ENCODE data around the gene PRPS1L1. TPM values are rescaled to one million over a fixed set of nuclear protein-coding genes. Genes with fewer than 3 reads are reported as not detected.

Gene PRPS1L1
- total and polyA plus RNA-seq, 2 experiments from 2014 or later = not detected

GRCh38 chr7:18013936-18014335 lies 13.7 kb downstream of the PRPS1L1 start:
- Histone ChIP-seq H3K4me2 (no peak overlapping the region), H4K20me1 (replicated peaks; ENCODE audit: insufficient read depth) (no peaks in the 10 kb centered on the region), H3K27ac (ENCODE audit: low read depth) (no peak overlapping the region), H3K79me2 (replicated peaks; ENCODE audit: insufficient read depth) (no peaks in the 10 kb centered on the region), H2AFZ (no peak overlapping the region), H3F3A (replicated peaks; ENCODE audit: low read depth) (no peaks in the 10 kb centered on the region), H3K36me3 (ENCODE audit: insufficient read depth) (no peaks in the 10 kb centered on the region), H3K9me2 (ENCODE audit: insufficient read depth) (peaks cover 5% of the 10 kb centered on the region; the same call in 1 of the 2 replicates), H3K4me1 (ENCODE audit: insufficient read depth) (no peaks in the 10 kb centered on the region), H3K4me3 (no peak overlapping the region), H3K27me3 (ENCODE audit: insufficient read depth) (no peaks in the 10 kb centered on the region)
- no peaks in the 10 kb centered on the region for H3K9me3 Mint-ChIP-seq
- ATAC-seq (no peak), DNase-seq (ENCODE audit: low spot score) (no peak)
- TF ChIP-seq ETS1 (IDR thresholded peaks at IDR 0.05) (no peak), NANOG (IDR thresholded peaks at IDR 0.05; ENCODE audit: borderline replicate concordance) (no peak), ZNF331 (CRISPR knock-in tag; IDR thresholded peaks at IDR 0.05; ENCODE audit: low read depth) (no peak), POLR2AphosphoS5 (IDR thresholded peaks at IDR 0.05; ENCODE audit: low read depth) (no peak), CTCF (conservative IDR thresholded peaks at IDR 0.05; ENCODE audit: low read depth in 2 of 2) (no peak), ZNF462 (CRISPR knock-in tag; IDR thresholded peaks at IDR 0.05) (no peak), ZNF114 (CRISPR knock-in tag; IDR thresholded peaks at IDR 0.05) (no peak), STAT1 (IDR thresholded peaks at IDR 0.05; ENCODE audit: unreplicated experiment) (no peak), REST (IDR thresholded peaks at IDR 0.05; ENCODE audit: unreplicated experiment) (no peak), CREB1 (CRISPR knock-in tag; IDR thresholded peaks at IDR 0.05; ENCODE audit: low read depth) (no peak), EZH2phosphoT487 (IDR thresholded peaks at IDR 0.05; ENCODE audit: unreplicated experiment) (no peak), JUNB (IDR thresholded peaks at IDR 0.05; ENCODE audit: unreplicated experiment) (no peak), EZH2 (IDR thresholded peaks at IDR 0.05; ENCODE audit: low read depth, unreplicated experiment) (no peak)
- H3K27ac Mint-ChIP-seq = no peak overlapping the region
- H3K27me3 Mint-ChIP-seq (ENCODE audit: insufficient read depth, low read depth, poor library complexity) = no peaks in the 10 kb centered on the region
- H3K4me1 Mint-ChIP-seq = no peaks in the 10 kb centered on the region
- H3K36me3 Mint-ChIP-seq (ENCODE audit: low read depth) = no peaks in the 10 kb centered on the region
- no peak overlapping the region for H3K4me3 Mint-ChIP-seq
